Brain pericyte (primary cell): ENCODE measurements around the gene LRP2.
"Not testable (repeated sequence)": the region's sequence is repeated elsewhere in the genome, so short reads cannot be mapped to it uniquely, and the experiment has no call there.

Experiments
- DNase-seq: peaks from one replicate; pipeline ENCODE4 v3.0.0-alpha.2; 2012; ENCODE audit warnings: low read depth, low spot score

LRP2 gene

DNA sequence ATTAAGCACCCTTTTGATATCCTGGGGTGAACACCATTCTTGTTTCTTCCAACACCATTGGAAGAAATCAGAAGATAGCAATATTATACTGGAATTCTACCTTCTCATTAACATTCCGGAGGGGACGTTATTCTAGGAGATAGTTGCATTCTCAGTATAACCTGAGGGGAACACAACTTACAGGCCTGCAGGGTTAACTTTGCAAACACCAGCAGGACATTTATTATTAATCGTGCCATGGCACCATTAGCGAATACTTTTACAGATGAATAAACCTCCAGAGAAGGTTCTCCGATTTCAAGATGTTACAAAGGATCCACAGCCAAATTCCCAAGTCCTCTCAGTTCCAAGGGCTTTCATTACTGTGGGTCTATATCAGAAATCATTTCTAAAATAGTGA, 184.0 kb downstream of the LRP2 start:
- DNase-seq, result no peak

DNA sequence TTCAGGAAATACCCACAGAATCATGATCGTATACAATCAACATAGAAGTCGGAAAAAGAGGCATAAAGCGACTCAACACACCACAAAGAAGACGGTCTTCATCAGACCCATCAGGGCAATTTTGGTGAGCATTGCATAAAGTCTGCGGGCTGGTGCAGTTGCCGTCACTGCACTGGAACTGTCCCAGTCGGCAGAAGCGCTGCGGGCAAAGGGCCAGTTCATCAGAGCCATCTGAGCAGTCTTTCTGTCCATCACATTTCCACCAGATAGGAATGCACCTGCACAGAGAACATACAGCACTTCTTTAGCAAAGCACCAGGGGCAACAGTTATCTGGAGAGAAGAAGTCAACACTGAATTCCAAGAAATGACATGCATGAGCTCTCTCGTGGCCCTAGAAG, 187.2 kb downstream of the LRP2 start:
- DNase-seq, result no peak

- DNase-seq, result no peak
These were observed 188.5 kb downstream of the LRP2 start for GRCh38 chr2:169173876-169174275.

DNA sequence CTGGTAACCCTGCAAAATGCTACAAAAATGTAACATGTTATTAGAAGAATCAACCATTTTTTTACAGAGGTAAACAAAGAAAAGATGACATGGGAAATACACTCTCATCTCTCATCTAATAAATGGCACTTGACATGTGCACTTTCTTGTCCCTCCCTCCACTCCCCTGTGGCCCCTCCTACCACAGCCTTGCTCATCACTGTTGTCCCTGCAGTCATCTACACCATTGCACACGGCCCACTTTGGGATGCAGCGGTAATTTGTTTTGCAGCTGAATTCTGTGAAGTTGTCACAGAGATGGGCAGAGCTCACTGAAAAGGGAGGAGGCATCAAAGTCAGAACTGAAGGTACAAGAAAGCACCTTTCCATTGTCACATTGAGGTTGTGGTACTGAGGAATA, 189.4 kb downstream of the LRP2 start:
- no peak for DNase-seq

DNA sequence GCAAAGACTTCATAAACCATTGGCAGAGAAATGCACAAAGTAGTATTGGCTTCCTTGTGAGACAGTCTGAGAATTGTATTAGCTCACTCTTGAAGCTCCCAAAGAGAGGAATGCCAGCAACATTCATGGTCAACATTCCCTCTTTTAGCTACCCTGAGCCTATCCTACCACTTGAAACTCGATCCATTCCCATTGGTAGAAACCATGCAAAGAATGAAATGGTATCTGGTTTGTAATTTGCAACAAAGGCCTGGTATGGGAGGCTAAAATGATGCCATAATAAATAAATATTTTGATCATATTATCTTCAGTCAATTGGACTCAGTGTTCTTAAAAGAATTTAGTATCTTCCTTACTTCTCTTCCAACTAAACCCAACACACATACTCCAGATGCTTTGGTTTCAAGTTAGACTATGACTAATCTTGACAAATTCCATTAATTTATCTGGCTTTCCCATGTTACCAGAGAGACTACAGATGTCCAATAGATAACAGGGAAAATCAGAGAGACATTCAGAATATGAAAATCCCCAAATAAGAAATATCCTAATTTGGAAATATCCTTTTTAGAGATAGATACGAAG, 190.1 kb downstream of the LRP2 start:
- no peak for DNase-seq

DNA sequence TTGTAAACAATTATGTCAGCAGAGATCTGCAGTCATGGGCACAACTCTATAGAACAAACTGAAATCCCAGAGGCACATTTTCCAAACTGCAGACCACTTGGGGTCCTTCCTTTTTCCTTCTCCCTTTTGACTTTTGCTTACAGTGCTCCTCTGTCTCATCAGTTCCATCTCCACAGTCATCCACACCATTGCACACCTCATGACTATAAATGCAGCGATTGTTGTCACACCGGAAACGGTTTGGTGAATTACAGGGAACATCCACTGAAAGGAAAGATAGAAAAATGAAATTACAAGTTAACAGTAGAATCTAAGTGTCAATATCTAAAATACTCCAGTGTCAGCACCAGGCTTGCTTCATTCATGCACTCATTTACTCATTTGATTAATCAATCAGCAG, 196.5 kb downstream of the LRP2 start:
- no peak for DNase-seq

DNA sequence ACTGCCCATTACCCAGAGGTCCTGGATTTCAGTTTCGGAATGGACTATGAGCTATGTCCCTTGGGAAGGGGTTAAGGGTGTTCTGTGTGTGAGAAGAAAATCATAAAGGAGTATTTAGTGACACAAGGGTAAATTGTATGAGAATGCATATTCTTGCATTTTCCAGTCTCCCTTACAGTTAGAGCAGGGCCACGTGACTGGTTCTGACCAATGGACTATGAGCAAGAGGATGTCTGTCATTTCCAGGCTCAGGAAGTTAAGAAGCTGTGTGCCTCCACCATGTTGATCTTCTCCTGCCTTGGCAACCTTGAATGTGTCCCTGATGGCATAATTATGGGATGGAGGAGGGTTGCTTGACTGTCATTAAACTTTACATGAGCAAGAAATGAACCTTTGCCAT, 198.0 kb downstream of the LRP2 start:
- no peak for DNase-seq

DNA sequence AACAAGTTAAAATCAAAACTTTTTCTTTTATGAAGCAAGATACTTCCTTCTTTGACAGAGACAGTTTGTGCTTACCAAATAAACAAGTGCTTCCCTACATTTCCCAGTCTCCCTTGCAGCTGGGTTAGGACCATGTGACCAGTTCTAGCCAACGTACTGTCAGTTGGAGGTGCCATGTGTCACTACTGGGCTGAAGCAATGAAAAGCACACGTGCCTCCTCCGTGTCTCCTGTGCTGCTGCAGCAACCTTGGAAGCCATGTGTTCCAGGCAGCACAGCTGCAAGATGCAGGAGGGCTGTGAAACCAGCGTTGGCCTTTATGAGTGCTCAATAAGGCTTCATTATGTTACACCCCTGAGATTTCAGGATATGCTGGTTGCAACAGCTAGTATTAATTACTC, 199.7 kb downstream of the LRP2 start:
- no peak for DNase-seq

- DNase-seq, result no peak
These were observed 201.3 kb downstream of the LRP2 start for GRCh38 chr2:169160926-169161481.

GRCh38 chr2:169159686-169160085, 202.6 kb downstream of the LRP2 start:
- DNase-seq, result no peak

DNA sequence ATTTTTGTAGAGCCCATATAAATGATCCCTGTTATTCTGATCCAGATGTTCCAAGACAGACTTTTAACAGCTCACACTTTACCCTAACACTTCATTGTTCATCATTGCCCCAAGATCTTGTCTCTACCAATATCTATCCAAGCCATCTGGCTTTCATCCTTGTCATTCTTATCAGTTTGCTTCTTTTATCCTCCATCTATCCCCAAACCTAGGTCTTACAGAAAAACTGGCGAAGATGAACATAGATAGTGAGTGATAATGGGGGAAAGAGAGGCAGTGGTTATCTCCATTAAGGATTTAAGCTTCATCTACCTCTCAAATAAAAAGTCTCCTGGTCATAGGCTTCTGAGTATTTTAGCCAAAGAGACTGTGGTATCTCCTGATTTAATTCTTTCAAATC, 203.5 kb downstream of the LRP2 start:
- DNase-seq, result no peak

DNA sequence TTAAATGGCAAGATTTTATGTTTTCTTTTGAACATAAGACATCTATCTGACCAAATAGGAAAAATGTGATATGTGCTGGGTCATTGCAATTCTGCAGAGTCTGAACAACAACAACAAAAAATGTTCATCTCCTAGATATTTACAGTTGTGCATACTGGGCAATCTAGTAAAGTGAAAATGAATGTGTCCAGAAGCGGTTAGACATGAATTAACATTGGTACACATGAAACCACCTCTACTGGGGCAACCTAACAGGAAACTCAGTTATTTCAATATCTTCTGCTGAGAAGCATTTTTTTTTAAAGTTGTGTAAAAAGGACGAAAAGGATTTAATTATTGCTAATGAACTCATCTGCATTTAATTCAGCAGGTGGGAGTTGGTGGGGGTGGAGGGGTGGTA, 216.1 kb downstream of the LRP2 start:
- DNase-seq, result no peak

DNA sequence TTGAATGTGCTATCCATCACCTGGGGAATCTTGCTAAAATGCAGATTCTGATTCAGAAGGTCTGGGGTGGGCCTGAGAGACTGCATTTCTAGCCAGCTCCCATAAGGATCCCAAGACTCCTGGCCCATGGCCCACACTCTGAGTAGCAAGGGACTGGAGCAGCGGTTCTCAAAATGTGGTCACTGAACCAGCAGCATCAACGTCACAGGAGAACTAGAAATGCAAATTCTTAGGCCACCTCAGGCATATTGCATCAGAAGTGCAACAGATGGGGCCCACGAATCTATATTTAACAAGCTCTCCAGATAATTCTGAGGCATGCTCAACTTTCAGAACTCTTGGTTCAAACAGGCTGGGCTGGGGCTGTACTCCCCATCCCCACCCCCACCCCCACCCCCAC, 218.3 kb downstream of the LRP2 start:
- no peak for DNase-seq

GRCh38 chr2:169141713-169142352, 220.5 kb downstream of the LRP2 start:
- DNase-seq, result no peak

- no peak for DNase-seq
These were observed 222.2 kb downstream of the LRP2 start for GRCh38 chr2:169139993-169140767.

GRCh38 chr2:169139145-169139544, 223.2 kb downstream of the LRP2 start:
- no peak for DNase-seq

DNA sequence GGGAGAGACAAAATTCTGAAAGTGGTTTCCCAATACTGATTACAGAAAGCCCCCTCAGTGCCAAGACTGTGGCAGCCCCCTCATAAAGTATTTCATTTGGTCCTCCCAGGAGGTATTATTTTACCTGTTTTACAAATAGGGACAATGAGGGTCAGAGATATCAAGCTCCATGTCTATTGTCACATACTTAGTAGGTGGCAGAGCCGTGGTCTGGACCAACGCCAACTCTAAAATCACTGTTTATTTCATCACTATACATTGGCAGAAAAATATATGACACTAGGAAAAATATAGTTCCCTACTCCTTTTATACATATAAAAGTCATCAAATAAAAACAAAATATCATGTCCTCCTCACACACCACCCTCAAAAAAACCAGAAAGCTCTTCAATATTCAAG, 224.4 kb downstream of the LRP2 start:
- DNase-seq, result no peak

- DNase-seq, result no peak
These were observed 225.3 kb downstream of the LRP2 start for GRCh38 chr2:169136885-169137534.

- not testable (repeated sequence) for DNase-seq
These were observed 225.9 kb downstream of the LRP2 start for GRCh38 chr2:169136428-169136827.

DNA sequence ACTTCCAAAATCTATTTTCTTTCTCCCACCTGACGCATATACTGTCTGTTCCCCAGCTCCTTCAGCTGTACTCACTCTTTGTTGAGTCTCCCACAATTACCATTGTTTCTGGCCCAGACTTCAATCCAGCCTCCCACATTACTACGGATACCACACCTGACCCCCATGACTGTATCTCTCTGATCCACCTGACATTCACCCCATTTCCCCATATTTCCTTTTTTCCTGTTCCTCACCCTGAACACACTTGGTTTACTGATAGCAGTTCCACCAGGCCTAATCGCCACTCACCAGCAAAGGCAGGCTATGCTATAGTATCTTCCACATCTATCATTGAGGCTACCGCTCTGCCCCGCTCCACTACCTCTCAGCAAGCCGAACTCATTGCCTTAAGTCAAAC, 228.1 kb downstream of the LRP2 start:
- not testable (repeated sequence) for DNase-seq

DNA sequence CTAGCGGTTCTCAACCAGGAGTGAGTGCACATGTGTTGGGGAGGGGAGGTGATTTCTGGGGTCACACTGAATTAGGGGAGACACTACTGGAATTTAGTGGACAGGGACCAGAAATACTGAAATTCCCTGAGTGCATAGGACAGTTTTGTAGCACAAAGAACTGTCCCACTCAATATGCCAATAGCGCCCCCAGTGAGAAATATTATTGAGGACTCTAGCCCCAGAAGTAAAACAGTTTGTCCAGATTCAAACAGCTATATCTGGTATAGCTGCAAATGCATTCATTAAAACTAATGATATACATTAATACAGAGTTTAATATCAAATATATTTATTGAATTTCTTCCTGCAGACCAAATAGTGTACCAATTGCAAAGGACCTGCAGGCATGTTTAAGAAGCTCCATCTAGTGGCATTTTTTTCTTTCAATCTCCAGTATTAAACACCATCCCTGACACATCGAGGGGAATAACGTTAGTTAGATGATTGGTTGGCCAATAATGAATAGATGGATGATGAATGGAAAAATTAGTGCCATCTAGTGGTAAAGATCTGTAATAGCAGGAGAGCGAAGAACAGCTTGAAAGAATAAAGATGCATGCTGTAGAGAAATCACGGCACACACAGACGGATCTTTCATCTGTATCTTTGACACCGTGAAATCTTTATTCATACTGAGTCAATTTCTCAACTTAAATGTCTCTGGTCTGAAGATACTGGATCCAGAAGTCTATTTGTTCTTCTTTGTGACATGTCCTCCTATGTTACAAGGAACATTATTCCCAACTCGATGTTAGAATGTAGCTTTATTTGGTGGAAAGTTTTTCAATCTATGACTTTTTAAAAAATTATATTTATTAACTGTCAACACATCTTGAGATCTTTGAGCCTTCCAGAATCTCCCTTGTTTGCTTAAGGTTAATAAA, 230.5 kb downstream of the LRP2 start:
- DNase-seq, result no peak
